Endothelial cell of umbilical vein (primary cell): ENCODE data around the gene FSTL1.

Experiments
- CTCF ChIP-seq, 2 donors: IDR thresholded peaks; 1 replicate in 1 of 2; 2 replicates in 1 of 2; pipeline ENCODE4 v1.5.1; 2011; ENCODE audit warnings: low read length in 2 of 2, mild to moderate bottlenecking in 2 of 2, moderate library complexity in 2 of 2, control low read depth in 1 of 2, inconsistent platforms in 1 of 2, low read depth in 1 of 2; ENCODE audit not compliant: insufficient read depth in 1 of 2; ENCODE audit errors: extremely low read depth in 1 of 2
- EZH2 ChIP-seq: IDR thresholded peaks from 2 replicates; pipeline ENCODE4 v1.6.1; 2012; ENCODE audit warnings: borderline replicate concordance, low read depth, mild to moderate bottlenecking, moderate library complexity, low read length, inconsistent platforms; ENCODE audit not compliant: severe bottlenecking
- MAX ChIP-seq: IDR thresholded peaks from 2 replicates; pipeline ENCODE4 v1.6.1; 2011; ENCODE audit not compliant: insufficient read depth, insufficient read length
- MYC ChIP-seq: IDR thresholded peaks from one replicate; pipeline ENCODE4 v1.6.1; 2011; ENCODE audit warnings: mild to moderate bottlenecking, low read depth, low read length
- POLR2A ChIP-seq: IDR thresholded peaks from 2 replicates; pipeline ENCODE4 v1.6.1; 2012; ENCODE audit warnings: low read depth, mild to moderate bottlenecking, control low read depth, low read length
- POLR2AphosphoS5 ChIP-seq: IDR thresholded peaks from 2 replicates; pipeline ENCODE4 v1.6.1; 2012; ENCODE audit warnings: low read depth, mild to moderate bottlenecking, control low read depth, low read length, moderate library complexity; ENCODE audit not compliant: insufficient read depth

GRCh38 chr3:120404876-120405275 lies 45.9 kb downstream of the FSTL1 start:
- TF ChIP-seq MYC (no peak), CTCF (IDR thresholded peaks at IDR 0.05; ENCODE audit: extremely low read depth in 1 of 2, insufficient read depth in 1 of 2, low read depth in 1 of 2, low read length in 2 of 2) (no peak), MAX (no peak), POLR2A (no peak), POLR2AphosphoS5 (no peak), EZH2 (no peak)
